ENCODE data around the gene COMMD3. TPM values are rescaled to one million over a fixed set of nuclear protein-coding genes. Genes with fewer than 3 reads are reported as not detected.

The COMMD3 gene
- total RNA-seq, 1 experiment from 2014 or later: 2.4 TPM

DNA sequence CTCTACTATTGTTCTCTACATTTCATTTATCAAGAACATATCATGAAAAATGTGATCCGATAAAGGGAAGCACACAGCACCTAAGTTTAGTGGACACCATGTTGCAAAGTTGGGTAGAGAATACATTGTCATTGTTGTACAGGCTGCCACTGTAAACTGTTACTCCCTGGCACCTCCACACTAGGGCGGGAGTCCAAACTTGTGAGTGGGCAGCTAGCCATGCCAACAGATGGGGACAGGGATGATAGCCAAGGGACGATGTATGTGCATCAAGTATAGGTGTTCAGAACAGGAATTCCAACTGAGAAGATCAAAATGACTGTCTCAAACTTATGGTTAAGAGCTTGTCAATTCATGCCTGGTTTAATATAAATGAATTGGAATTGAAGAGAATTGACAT lies 31.1 kb upstream of the COMMD3 start:
- H3K36me3 Mint-ChIP-seq (ENCODE audit: insufficient read depth in 1 of 3, low read depth in 3 of 3): peaks cover 0 to 3% (median 0%) of the 10 kb centered on the region in 3 experiments; a peak in 1 of 7 replicates
- no peak overlapping the region for H2BK5ac ChIP-seq (ENCODE audit: insufficient read length, low read length)
- DNase-seq: no peak
- H3K27ac Mint-ChIP-seq: no peak overlapping the region
- no peak overlapping the region for H2AFZ ChIP-seq (ENCODE audit: low read length)
- TF ChIP-seq, protein P1, sequence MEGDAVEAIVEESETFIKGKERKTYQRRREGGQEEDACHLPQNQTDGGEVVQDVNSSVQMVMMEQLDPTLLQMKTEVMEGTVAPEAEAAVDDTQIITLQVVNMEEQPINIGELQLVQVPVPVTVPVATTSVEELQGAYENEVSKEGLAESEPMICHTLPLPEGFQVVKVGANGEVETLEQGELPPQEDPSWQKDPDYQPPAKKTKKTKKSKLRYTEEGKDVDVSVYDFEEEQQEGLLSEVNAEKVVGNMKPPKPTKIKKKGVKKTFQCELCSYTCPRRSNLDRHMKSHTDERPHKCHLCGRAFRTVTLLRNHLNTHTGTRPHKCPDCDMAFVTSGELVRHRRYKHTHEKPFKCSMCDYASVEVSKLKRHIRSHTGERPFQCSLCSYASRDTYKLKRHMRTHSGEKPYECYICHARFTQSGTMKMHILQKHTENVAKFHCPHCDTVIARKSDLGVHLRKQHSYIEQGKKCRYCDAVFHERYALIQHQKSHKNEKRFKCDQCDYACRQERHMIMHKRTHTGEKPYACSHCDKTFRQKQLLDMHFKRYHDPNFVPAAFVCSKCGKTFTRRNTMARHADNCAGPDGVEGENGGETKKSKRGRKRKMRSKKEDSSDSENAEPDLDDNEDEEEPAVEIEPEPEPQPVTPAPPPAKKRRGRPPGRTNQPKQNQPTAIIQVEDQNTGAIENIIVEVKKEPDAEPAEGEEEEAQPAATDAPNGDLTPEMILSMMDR (conservative IDR thresholded peaks at IDR 0.05): no peak
- no CpG with 5 or more reads among the region's 3 CpGs for WGBS (ENCODE audit: extremely low coverage, insufficient read length, low lambda C conversion rate)
- H3K27me3 ChIP-seq (ENCODE audit: insufficient read depth, low read length): no peaks in the 10 kb centered on the region
- H3K27me3 Mint-ChIP-seq (ENCODE audit: low read depth): peaks cover under 1% of the 10 kb centered on the region; the same call in 1 of the 2 replicates
- no peak overlapping the region for H3K56ac ChIP-seq (ENCODE audit: insufficient read length, low read depth, low read length)
- no peak overlapping the region for H3K18ac ChIP-seq (ENCODE audit: insufficient read length, low read depth, low read length)
- no peak overlapping the region for H3K23ac ChIP-seq (ENCODE audit: insufficient read length, low read depth, low read length)
- H3K14ac ChIP-seq (ENCODE audit: insufficient read depth, low read length): no peak overlapping the region
- H2BK12ac ChIP-seq (ENCODE audit: insufficient read length, low read depth, low read length): no peak overlapping the region
- no peak overlapping the region for H2BK20ac ChIP-seq (ENCODE audit: low read depth, low read length, poor library complexity, severe bottlenecking)
- H3K79me1 ChIP-seq (ENCODE audit: insufficient read depth, low read depth, low read length, poor library complexity, severe bottlenecking): no peaks in the 10 kb centered on the region
- H3K4me3 Mint-ChIP-seq: no peak overlapping the region
- H3K4me1 Mint-ChIP-seq: peaks cover 4 to 5% of the 10 kb centered on the region in 2 experiments
- H3T11ph ChIP-seq (ENCODE audit: low read length): no peak overlapping the region
- H3K79me2 ChIP-seq (ENCODE audit: insufficient read depth, low read length): no peaks in the 10 kb centered on the region
- no peak overlapping the region for H4K91ac ChIP-seq (ENCODE audit: insufficient read length, low read depth, low read length)
- H4K20me1 ChIP-seq (ENCODE audit: control insufficient read depth, insufficient read depth, insufficient read length): no peaks in the 10 kb centered on the region
- no peak overlapping the region for H4K8ac ChIP-seq (replicated peaks; ENCODE audit: insufficient read length, low read depth, low read length)
- H3K4me1 ChIP-seq (ENCODE audit: insufficient read depth, low read length): peaks cover 2% of the 10 kb centered on the region; the same call in 1 of the 2 replicates
- no peak overlapping the region for H3K4me2 ChIP-seq (ENCODE audit: insufficient read depth, insufficient read length, low read length)
- no peaks in the 10 kb centered on the region for H3K9me3 ChIP-seq (ENCODE audit: control insufficient read depth, low read depth, low read length)
- no peak overlapping the region for H3K9ac ChIP-seq (ENCODE audit: extremely low read depth, insufficient read length, low read length)
- no peak overlapping the region for H2BK15ac ChIP-seq (ENCODE audit: low read depth, low read length)
- no peak overlapping the region for H2BK120ac ChIP-seq (ENCODE audit: low read depth, low read length, poor library complexity, severe bottlenecking)
- no peaks in the 10 kb centered on the region; a peak in 1 of 5 replicates for H3K9me3 Mint-ChIP-seq
- no peak overlapping the region for H2AK5ac ChIP-seq (ENCODE audit: insufficient read length, low read length)
- no peaks in the 10 kb centered on the region for H3K23me2 ChIP-seq (ENCODE audit: insufficient read length, low read depth, low read length, poor library complexity, severe bottlenecking)
- no peak overlapping the region for H3K27ac ChIP-seq (ENCODE audit: insufficient read length, low read depth, low read length)
- no peak overlapping the region for H3K4ac ChIP-seq (ENCODE audit: low read depth, low read length)
- no peak overlapping the region for H4K5ac ChIP-seq (ENCODE audit: insufficient read length, low read depth, low read length)

Measured in H9 (cell line).